ENCODE measurements around the gene ACTR3C. TPM values are rescaled to one million over a fixed set of nuclear protein-coding genes. Genes with fewer than 3 reads are reported as not detected.

Gene ACTR3C
- total and polyA plus RNA-seq, 2 donors (not counting 1 experiment from before 2014, with no cell fraction given): 0.09 to 0.50 TPM

GRCh38 chr7:150322114-150322832 is 1.1 kb downstream of the ACTR3C start:
- Histone ChIP-seq H2AFZ (ENCODE audit: low read length) (no peak overlapping the region), H3K79me2 (ENCODE audit: control insufficient read depth, insufficient read depth, low read length) (no peaks in the 10 kb centered on the region), H3K4me2 (ENCODE audit: extremely low read depth, insufficient read depth, low read length) (no peak overlapping the region), H3K9me3 (ENCODE audit: control insufficient read depth, insufficient read depth, low read depth, low read length) (no peaks in the 10 kb centered on the region), H3K4me3 (replicated peaks in 1 of 4; ENCODE audit: control extremely low read depth in 1 of 4, insufficient read depth in 1 of 4, low read depth in 3 of 4, low read length in 4 of 4) (peak overlapping the region in 1 of 4 experiments; percentile 36), H3K9ac (ENCODE audit: insufficient read depth, low read length) (no peak overlapping the region), H4K20me1 (ENCODE audit: control insufficient read depth, extremely low read depth, insufficient read depth, low read length) (no peaks in the 10 kb centered on the region), H3K36me3 (ENCODE audit: control insufficient read depth, insufficient read depth, low read length) (no peaks in the 10 kb centered on the region), H3K27ac (ENCODE audit: insufficient read depth, low read length) (no peak overlapping the region), H3K4me1 (ENCODE audit: control insufficient read depth, extremely low read depth, insufficient read depth, low read length) (no peaks in the 10 kb centered on the region), H3K27me3 (ENCODE audit: control insufficient read depth, insufficient read depth, low read length) (no peaks in the 10 kb centered on the region)
- TF ChIP-seq CTCF (conservative IDR thresholded peaks at IDR 0.05 in 1 of 2, IDR thresholded peaks at IDR 0.05 in 1 of 2; ENCODE audit: low read depth in 1 of 2, low read length in 2 of 2): no peak
- TF ChIP-seq EZH2 (IDR thresholded peaks at IDR 0.05; ENCODE audit: low read length, missing control alignments): no peak
- no peak for DNase-seq (ENCODE audit: low read depth in 2 of 2)

GRCh38 chr7:150321788-150322113 is 1.6 kb downstream of the ACTR3C start:
- DNase-seq (ENCODE audit: low read depth in 2 of 2): no peak
- Histone ChIP-seq H3K79me2 (ENCODE audit: control insufficient read depth, insufficient read depth, low read length) (no peaks in the 10 kb centered on the region), H3K4me2 (ENCODE audit: extremely low read depth, insufficient read depth, low read length) (no peak overlapping the region)

More at GRCh38 chr7:150321788-150322113, 1.6 kb downstream of the ACTR3C start:
- no peak for TF ChIP-seq EZH2 (IDR thresholded peaks at IDR 0.05; ENCODE audit: low read length, missing control alignments)
- TF ChIP-seq CTCF (conservative IDR thresholded peaks at IDR 0.05 in 1 of 2, IDR thresholded peaks at IDR 0.05 in 1 of 2; ENCODE audit: low read depth in 1 of 2, low read length in 2 of 2): no peak
- Histone ChIP-seq H2AFZ (ENCODE audit: low read length) (no peak overlapping the region), H3K36me3 (ENCODE audit: control insufficient read depth, insufficient read depth, low read length) (no peaks in the 10 kb centered on the region), H3K27ac (ENCODE audit: insufficient read depth, low read length) (no peak overlapping the region), H3K4me3 (replicated peaks in 1 of 4; ENCODE audit: control extremely low read depth in 1 of 4, insufficient read depth in 1 of 4, low read depth in 3 of 4, low read length in 4 of 4) (no peak overlapping the region), H4K20me1 (ENCODE audit: control insufficient read depth, extremely low read depth, insufficient read depth, low read length) (no peaks in the 10 kb centered on the region), H3K9me3 (ENCODE audit: control insufficient read depth, insufficient read depth, low read depth, low read length) (no peaks in the 10 kb centered on the region), H3K4me1 (ENCODE audit: control insufficient read depth, extremely low read depth, insufficient read depth, low read length) (no peaks in the 10 kb centered on the region), H3K9ac (ENCODE audit: insufficient read depth, low read length) (no peak overlapping the region), H3K27me3 (ENCODE audit: control insufficient read depth, insufficient read depth, low read length) (no peaks in the 10 kb centered on the region)

Measured in fibroblast of lung (primary cell).